Lower leg skin (tissue), 3 donors: ENCODE data around the gene NCAM1.

Experiments
- POLR2A ChIP-seq, 2 donors: fragments of 450-650 bp; IDR thresholded peaks; one replicate each; pipeline ENCODE4 v1.6.1; 2016 to 2017; ENCODE audit warnings: antibody characterized with exemption in 2 of 2, mild to moderate bottlenecking in 1 of 2, moderate library complexity in 1 of 2
- TF ChIP-seq, protein P1 (sequence below), 3 donors: fragments of 450-650 bp; IDR thresholded peaks; one replicate each; pipeline ENCODE4 v1.5.1; 2016; ENCODE audit warnings: antibody characterized with exemption in 3 of 3, mild to moderate bottlenecking in 3 of 3, moderate library complexity in 2 of 3

DNA sequence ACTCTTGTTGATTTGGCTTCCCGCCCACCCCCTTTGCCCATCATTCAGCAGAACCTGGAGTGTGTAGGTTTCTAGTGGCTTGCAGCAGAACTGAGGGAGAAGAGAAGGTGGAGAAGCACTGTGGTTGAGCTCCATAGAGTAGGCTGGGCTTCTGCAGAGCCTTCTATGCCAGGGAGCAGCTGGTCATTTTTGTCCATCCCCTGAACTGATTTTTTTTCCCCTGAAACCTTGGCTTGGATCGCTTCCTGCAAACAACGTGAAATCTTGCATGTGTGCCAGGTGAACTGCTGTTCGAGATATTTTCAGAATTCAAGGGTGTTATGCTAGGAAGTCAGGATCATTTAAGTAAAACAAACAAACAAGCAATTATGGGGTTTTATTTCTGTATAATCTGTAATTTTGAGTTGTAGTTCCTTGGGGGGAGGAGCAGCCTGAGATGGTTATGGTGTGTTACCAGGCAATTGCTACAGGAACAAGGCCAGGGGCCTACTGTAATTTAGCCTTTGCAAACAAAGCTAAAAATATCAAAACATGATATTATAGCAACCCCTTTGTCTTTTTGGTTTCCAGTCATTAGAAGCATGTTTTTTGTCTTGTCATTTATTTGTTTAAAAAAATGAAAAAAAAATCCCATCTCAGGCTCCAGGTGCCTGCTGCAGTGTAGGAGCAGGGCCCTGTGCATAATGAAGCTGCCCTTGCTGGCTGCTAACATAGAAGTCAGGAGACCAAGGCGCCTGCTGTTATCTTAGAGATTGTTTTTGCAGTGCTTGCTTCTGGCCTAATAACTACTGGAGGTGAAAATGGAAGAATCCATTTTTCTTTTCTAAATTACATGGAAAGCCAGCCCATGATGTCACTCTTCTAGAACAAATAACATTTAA, 200.7 kb downstream of the NCAM1 start:
- TF ChIP-seq, protein P1, sequence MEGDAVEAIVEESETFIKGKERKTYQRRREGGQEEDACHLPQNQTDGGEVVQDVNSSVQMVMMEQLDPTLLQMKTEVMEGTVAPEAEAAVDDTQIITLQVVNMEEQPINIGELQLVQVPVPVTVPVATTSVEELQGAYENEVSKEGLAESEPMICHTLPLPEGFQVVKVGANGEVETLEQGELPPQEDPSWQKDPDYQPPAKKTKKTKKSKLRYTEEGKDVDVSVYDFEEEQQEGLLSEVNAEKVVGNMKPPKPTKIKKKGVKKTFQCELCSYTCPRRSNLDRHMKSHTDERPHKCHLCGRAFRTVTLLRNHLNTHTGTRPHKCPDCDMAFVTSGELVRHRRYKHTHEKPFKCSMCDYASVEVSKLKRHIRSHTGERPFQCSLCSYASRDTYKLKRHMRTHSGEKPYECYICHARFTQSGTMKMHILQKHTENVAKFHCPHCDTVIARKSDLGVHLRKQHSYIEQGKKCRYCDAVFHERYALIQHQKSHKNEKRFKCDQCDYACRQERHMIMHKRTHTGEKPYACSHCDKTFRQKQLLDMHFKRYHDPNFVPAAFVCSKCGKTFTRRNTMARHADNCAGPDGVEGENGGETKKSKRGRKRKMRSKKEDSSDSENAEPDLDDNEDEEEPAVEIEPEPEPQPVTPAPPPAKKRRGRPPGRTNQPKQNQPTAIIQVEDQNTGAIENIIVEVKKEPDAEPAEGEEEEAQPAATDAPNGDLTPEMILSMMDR (IDR thresholded peaks at IDR 0.05) = no peak
- no peak for TF ChIP-seq POLR2A (IDR thresholded peaks at IDR 0.05)
